Measurements from ENCODE around the gene ABCD4.
"Not testable (repeated sequence)": the region's sequence is repeated elsewhere in the genome, so short reads cannot be mapped to it uniquely, and the experiment has no call there.

ABCD4 gene

GRCh38 chr14:74302634-74303569, at the start of gene ABCD4:
Gene ABCD4, minus strand, starts transcription at chr14:74302934. Its CDS starts 22 bp downstream, at chr14:74302912.
- peak; percentile 93 for DNase-seq

GRCh38 chr14:74350928-74351323, 48.2 kb upstream of the ABCD4 start:
- no peak for DNase-seq

- no peak for DNase-seq
Observed at GRCh38 chr14:74350211-74350927, 47.6 kb upstream of the ABCD4 start.

- DNase-seq: no peak
Observed at GRCh38 chr14:74349757-74350156, 47.0 kb upstream of the ABCD4 start.

- no peak for DNase-seq
Observed at GRCh38 chr14:74348735-74349463, 46.2 kb upstream of the ABCD4 start.

GRCh38 chr14:74348241-74348734, 45.6 kb upstream of the ABCD4 start, which contains the start of gene VRTN:
Gene VRTN, plus strand, starts transcription at chr14:74348471. Its CDS starts 8,313 bp downstream, at chr14:74356784.
- no peak for DNase-seq

GRCh38 chr14:74347795-74348100, 45.0 kb upstream of the ABCD4 start:
- DNase-seq: no peak

- no peak for DNase-seq
Observed at GRCh38 chr14:74347097-74347794, 44.5 kb upstream of the ABCD4 start.

GRCh38 chr14:74346341-74346740, 43.6 kb upstream of the ABCD4 start:
- DNase-seq: no peak

GRCh38 chr14:74333909-74334308, 31.2 kb upstream of the ABCD4 start:
- no peak for DNase-seq

- not testable (repeated sequence) for DNase-seq
Observed at GRCh38 chr14:74329950-74330552, 27.3 kb upstream of the ABCD4 start.

GRCh38 chr14:74326369-74327152, 23.8 kb upstream of the ABCD4 start:
- DNase-seq: peak; percentile 9

GRCh38 chr14:74325446-74325845, 22.7 kb upstream of the ABCD4 start:
- DNase-seq: no peak

- peak; percentile 7 for DNase-seq
Observed at GRCh38 chr14:74324931-74325361, 22.2 kb upstream of the ABCD4 start.

- DNase-seq: no peak
Observed at GRCh38 chr14:74314576-74314975, 11.8 kb upstream of the ABCD4 start.

- no peak for DNase-seq
Observed at GRCh38 chr14:74313601-74314000, 10.9 kb upstream of the ABCD4 start.

GRCh38 chr14:74312161-74312560, 9.4 kb upstream of the ABCD4 start:
- no peak for DNase-seq

GRCh38 chr14:74309125-74310022, 6.6 kb upstream of the ABCD4 start:
- DNase-seq: no peak

- no peak for DNase-seq
Observed at GRCh38 chr14:74308695-74309094, 6.0 kb upstream of the ABCD4 start.

- no peak for DNase-seq
Observed at GRCh38 chr14:74302152-74302628, 544 bp downstream of the ABCD4 start.

Data from NCI-H1092 (cell line).